CD4-positive, alpha-beta T cell treated with Interleukin-10 for 1 hour (primary cell): ENCODE data around the gene NTRK2.

Experiments used
- DNase-seq: peaks from one replicate; pipeline ENCODE4 v3.0.0-alpha.2; 2020

The NTRK2 gene

DNA sequence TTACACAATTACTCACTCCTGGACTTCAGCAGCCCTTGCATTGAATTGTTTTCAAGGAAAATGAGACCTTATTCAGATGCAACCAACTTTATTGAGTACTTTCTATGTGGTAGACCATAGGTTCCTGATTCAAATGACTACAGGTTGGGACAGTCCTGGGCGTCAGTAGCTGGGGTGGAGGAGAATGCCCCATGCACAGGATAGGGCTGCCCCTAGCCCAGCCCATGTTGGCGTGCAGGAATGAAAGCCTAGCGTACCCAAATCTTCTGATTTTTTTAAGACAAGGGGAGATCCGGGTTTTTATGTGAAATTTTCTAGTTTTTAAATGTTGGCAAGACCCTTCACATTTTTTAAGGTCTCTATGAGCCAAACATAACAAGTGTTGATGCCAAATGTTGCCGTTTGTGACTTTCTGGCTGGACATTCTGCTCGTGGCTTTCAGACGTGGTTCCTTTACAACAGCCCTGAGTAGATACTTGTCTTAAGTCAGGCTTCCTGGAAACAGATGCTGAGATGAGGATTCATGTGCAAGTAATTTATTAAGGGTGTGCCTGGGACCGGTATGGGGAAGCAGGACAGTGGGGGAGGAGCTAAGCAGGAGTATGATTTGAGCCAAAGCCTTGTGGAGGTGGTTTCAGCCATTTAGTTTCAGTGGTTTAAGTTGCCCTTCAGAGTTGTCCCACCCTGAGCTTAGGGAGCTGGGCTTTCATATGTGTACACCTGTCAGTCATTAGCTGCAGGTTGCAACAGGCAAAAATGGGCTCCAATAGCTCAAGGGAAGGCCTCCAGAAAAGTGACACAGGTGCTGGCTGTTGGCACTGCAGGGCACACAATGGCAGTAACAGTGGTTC, 154.1 kb downstream of the NTRK2 start:
- DNase-seq, result no peak

DNA sequence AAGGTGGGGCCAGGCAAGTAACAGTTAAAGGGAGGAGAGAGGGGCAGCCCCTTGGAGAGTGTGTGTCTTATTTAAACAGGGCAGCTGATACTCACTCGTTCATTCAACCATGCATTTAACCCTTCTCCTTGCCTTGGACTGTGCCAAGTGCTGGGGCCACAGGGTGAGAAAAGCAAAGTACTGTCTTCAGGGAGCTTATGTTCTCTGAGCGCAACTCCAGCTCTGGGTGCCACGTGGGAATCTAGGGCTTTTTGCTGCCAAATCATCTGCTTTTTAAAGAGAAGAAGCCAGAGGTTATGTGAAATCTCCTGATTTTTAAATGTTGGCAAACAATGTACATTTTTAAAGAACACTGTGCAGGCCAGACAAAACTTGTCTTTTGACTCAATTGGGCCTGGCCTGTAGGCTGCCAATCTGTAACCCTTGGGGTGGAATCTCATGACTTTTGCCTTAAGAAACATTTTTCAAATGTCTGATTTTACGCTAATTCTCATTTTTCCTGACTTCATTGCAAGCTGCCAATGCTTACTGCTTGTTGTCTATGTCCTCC, 157.8 kb downstream of the NTRK2 start:
- DNase-seq, result no peak

DNA sequence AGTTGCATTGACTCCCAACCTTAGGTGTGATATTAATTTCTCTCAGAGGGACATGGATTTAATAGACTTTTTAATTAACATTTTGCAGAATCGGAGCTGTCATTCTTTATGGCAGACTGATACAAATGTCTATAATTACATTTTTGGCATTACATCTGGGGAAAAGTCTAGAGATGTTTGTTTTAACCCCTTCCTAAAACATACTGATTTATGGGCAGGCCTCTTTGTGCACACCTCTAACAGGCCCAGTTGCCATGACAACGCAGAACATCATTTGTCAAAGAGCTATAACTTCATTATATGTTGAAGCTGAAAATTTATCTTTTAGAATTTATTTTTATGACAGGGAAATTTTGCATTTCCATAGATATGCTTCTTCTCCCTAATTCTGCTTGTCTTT, 158.5 kb downstream of the NTRK2 start:
- DNase-seq, result no peak

DNA sequence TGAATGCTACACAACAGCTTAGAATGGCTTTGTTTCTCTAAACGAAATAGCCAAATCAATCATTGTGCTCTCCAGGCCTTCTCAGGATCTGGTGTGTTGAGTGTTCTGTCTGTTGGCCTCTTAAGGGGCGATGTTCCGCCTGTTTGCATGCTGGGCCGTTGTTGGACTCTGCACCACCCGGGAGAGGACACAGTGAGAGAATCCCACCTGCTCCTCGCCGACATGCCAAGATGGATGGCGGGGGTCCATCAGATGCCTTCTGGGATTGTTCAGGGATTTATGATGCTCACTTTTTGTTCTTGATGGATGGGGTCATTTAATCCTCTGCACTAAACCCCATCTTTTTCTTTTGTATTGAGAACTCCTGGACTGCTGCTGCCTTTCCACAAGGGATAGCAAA, 159.9 kb downstream of the NTRK2 start:
- no peak for DNase-seq

DNA sequence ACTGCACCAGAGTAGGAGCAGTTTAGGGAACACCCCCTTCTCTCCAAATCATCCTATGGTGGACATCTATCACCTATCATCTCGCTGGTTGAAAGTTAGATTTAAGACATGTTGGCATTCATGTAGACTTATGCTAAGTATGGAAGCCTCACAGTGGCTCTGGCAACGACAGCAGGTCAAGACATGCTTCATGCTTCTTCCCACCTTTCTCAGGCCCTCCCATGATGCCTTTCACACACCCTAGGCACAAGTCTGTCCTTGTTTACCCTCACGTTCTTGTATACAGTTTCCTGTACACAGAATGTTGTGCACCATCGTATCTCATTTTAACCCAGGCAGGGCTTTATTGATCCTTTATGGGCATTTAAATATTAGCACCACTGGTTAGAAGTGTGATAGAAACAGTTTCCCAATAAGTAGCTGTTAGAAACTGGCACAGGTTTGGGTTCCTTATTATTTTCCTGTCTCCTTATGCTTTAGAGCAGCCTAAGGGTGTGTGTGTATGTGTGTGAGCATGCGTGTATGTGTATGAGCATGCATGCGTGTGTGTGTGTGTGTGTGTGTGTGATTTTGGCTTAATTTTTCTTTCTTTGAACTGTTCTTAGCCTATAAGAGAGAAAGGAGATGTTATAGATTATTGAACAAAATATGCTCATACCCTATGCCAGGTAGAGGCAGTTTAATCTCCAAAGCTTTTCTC, 160.6 kb downstream of the NTRK2 start:
- no peak for DNase-seq

DNA sequence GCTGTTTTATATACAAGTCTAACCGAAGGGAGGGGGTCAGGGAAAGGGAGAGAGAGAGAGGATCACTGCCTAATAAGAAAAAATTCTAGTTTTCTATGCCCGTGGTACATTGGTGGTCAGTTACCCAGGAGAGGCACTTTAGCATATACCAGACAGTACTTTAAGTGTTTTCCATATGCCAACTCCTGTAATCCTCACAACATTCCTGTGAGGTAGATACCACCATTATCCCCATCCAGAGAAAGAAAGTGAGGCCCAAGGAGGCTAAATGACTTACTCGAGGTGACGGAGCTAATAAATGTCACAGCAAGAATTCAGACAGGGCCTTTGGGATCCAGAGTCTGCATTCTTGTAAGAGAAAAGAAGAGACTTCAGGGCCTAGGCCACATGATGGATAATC, 161.8 kb downstream of the NTRK2 start:
- DNase-seq, result no peak

DNA sequence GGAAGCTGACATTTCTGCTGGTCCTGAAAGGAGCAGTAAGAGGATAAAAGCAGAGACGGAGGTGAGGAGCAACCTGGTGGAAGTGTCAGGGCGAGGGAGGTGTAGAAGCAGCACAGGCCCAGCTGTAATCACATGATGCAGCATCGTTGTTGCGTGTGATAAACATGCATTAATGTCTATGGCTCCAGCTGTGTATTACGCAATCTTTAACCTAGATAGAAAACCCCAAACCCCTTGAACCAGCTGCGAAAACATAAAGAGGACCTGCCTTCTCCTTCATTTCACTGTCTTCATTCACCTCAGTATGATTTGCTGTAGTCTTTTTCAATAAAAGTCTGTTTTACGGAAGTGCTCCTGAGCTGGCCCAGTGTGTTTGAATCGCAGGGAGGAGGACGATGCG, 162.9 kb downstream of the NTRK2 start:
- no peak for DNase-seq

DNA sequence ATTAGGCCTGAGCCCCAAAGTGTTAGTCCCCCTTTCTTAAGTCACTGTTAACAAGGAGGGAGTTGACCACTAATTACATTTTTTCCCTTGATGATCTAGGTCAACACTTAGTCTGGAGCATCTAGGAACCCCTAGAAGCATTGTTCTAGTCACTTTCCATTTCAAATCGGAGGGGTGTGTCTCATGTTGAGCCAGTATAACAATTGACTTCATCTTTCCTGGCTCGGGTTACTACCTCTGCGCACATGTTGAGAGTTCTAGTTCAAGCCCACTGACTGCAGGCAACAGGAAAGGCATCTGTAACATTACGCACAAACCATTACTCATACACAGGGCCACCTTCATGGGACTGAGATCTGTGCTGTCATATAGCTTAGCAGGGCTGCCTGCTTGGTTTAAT, 164.9 kb downstream of the NTRK2 start:
- DNase-seq, result no peak

DNA sequence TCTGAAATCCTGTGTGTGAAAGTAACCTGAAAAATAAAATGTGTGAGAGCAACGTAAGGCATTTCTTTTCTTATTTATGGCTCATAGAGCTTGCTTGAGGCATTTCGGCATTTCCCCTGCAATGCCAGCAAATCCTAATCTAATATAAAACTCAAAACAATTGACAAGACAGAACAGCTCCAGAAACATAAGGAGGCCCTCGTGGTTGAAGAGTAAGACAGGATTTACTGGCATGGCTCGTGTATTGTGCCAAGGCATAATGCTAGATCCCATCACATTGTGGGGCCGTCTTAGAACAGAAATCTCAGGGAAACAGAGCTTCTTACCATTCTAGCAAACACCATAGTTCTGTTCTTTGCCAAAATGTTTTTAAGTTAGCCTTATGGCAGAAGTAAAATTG, 166.2 kb downstream of the NTRK2 start:
- no peak for DNase-seq

DNA sequence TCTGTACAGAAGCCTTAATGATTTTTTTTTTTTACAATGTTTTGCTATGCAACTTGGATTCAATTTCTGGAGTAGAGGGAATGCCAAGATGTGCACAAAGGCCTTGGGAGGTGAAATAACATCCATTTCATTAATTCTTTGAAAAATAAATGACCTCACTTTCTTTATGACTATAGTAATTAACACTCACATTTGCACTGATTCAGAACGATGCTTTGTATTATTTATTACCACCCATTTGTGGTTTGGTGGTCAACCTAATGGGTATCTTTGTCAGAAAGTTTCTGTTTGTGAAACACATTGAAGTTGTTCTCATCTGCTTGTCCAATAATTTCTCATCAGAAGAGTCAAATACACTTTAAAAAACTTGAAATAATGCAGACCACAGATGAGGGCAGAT, 169.3 kb downstream of the NTRK2 start:
- no peak for DNase-seq

DNA sequence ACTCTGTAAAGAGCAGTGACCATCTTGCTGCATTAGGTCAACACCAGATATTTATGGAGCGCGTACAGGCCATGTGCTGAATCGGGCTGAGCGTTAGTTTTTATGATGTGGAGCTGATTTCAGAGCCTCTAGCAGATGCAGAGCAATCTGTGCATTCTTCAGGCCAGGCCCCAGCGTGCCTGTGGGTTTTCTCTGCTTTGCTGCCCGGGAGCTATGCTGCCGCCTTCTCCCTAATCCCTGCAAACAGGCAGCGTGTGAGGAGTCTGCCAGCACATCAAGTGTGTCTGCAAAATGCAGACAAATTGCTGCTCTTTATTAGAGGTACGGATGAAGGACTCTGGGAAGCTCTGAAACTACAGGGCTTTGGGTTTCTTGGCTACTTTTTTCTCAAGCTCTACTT, 170.0 kb downstream of the NTRK2 start:
- no peak for DNase-seq

DNA sequence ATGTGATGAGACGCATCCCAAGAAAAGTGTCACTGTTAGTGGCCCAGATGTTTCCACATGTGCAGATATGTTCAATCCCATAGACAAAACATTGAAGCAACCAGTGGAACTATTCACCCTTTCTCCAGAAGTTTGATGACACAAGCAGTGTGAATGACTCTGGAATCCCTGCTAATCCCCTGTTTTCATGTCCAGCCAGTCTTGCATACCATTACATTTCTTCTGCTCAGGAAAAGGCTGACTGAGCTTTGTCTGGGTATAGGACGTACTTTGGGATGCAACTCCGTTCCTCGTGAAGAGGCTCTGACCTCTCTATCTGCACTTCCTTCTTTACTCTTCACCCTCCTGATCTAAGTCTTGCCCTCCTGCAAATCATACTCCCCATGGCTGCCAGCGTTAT, 172.4 kb downstream of the NTRK2 start:
- DNase-seq, result no peak

DNA sequence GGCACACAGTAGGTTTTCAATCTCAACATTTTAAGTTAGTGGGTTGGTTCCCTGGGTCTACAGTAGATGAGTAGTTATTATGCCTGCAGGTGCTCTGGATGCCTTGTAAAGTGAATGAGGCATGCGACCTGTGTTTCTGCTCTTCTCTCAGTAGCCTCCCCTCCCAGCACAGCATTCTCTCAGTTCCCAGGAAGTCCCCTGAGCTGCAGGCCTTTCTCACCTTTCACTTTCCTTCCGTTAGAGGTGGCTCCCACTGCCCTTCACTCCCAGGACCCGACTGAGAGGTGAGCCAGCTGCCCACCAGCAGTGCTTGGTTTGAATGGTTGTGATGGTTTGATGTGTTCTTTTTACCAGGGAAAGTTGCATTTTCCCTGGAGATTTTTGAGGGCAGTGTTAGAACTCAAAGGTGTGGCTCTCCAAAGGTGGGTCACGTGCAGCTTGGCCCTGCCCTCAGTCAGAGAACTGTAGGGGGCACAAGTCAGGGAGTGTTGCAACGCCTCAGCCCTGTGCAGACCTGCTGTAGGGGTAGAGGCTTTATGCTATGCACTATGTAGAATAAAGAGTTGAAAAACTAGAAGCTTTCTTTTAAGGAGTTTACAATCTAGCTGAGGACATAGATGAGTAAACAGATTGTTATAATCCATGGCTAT, 173.8 kb downstream of the NTRK2 start:
- DNase-seq, result no peak

DNA sequence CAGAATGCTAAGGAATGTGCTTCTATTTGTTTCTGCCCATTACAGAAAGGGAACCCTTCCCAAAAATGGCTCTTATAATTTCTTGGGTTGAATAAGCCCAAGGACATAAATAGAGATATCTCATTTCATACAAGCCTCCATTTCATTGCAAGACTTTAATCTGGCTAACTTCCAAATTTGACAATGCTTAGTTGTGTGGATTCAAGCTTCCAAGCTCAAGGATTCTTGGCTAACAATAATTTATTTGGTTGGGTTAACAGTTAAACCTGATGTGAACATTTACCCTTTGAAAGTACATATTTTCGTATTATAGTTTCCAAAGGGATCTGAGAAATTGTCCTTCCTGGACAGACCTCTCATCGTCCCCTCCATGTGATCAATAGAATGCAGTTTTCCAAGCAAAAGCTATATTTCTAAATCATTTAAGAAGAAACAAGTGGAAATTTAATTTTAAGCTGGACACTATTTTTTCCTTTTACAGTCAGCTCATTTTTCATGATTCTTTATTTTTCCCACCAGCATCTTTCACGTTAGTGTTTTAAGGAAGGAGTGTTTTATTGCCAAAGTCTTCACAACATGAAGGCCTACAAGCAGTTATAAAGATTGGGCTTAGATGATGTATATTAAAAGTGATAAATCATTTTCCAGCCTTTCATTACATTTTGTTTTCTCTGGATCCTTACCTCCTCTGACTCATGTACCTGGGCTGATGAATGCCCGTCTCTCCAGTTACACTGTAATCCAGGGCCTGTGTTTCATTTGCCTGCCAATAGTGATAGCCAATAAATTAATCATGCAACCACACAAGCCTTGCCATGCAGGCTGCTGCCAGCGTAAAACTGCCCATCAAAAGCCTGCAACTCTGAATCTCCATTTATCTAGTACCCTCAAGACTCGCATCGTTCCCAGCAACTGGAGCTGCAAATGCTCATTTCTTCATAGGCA, 176.7 kb downstream of the NTRK2 start:
- no peak for DNase-seq

DNA sequence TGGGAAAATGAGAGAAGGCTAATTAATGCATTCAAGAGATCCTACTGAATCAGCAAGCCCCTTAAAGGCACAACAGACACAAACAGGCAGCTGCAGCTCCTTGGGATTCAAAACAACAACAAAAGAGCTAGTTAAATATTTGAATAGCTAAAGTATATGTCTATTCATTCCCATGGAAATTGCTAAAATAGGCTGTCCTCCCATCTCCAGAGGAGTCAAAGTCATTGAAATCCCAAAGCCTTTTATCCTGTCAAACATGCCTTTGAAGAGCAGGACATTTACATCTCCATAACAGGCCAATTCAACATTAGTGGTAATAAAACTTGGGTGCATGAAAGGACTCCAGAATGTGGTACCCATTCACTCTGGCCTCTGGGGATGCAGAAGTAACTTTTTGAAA, 177.4 kb downstream of the NTRK2 start:
- DNase-seq, result no peak

DNA sequence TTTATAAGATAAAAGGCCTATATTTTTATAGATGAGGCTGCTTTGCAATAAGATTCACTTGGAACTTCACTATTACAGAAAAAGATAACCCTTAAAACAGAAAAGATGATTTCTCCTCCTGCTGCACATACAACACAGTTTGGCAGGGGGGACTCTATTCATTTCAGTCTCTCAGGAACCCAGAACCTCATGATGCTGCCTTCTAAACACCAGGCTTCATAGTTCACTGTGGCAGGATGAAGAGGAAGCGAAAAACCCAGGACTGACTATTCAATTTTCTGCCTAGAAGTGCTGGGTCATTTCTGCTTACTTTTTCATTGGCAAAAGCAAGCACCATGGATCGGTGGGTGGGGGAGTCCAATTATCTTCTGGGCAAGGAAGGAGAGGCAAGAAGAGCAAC, 179.5 kb downstream of the NTRK2 start:
- no peak for DNase-seq

DNA sequence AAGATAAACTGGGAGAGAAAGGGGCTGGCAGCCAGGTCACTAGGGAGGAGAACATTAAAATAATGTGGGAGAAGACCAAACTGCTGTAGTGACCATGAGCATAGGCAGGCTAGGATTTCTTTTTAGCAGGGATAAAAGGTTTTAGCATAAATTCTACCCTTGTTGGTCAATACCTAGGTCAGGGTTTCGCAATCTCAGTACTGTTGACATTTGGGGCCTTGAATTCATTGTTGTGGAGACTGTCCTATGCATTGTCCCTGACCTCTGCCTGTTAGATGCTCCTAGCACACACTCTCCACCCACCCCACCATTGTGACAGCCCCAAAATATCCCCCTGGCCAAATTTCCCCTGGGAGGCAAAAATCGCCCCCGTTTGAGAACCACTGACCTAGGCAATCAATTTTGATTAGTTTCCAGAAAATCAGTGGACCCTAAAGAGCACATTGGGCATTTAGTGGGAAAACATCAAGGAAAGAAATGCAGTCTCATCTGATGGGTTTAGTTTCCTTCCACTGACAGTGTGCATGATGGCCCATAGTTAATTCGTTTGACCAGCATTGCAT, 181.4 kb downstream of the NTRK2 start:
- no peak for DNase-seq

DNA sequence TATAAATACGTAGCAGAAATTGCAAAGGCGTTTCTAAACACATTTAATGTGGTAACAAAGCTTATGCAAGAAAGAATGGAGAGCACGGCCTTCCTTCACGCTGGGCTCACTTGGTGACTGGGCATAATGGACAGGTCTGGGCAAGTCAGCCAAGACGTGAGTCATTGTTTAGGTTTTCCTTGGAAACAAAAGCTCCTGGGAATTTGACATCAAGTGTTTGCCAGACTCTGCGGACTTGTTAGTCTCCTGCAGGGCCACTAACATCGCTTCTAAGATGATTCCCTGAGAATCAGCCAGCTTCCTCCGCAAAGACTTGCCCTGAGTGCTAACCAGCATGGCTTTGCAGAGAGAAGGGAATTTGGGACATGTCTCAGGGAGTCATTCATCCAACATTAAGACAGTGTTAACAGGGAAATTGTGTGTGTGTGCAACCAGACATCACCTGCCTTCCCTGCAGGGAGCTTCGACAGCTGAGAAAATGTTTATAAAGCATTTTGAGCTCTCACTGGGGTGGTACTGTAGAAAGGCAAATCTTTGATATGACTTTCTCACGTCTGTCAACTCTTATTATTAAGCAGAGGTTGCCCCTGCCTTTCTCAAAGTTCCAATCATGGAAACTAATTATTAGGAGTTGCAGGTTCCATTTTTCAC, 182.5 kb downstream of the NTRK2 start:
- DNase-seq, result no peak

DNA sequence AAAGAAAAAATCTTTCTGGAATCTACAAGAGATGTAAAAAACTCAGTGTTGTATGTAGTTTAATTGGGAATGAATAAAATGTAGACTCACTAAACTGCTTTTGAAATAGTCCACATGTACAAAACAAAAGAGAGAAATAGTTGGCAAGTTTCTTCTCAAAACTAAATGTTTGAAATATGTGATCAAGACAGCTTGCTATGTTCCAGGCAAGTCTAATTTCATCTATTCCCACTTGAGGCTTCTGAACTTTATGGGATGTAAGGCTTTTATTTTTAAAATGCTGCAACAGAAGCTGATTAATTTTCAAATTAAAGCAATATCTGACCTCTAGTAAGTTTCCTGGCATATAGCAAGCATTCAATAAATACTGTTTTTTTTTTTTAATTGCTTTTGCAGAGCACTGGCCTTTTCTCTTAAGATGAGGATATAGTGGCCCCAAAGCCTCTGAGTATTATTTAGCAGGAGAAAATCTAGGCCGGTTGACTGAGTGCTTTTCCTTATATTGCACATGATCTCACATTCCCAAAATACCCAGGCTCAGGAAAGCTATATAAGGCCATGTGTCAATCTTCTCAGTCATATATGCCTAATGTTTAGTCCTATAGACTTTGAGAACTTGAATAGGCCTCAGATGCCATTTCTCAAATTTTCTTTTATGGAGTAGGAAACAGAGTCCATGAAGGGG, 183.2 kb downstream of the NTRK2 start:
- no peak for DNase-seq

DNA sequence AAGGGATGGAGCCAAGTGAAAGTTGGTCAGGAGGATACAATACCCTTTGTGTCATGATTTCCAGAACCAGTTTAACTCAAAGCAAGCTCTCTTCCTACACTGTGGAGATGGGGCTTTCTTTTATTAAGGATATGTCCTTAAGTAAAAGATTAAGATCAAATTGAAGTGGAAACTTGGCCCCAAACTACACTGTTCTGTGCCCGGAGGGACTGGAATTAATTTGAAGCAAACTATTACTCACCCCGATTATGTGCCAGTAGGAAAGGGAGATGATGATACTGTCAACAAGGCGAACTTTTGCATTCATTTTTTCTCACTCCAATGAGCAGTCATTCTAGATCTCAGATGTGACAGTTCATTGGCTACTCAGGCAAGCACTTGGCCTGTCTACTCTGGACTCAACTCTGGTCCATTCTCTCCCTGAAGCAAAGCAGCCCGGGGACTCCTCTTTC, 186.7 kb downstream of the NTRK2 start:
- no peak for DNase-seq

DNA sequence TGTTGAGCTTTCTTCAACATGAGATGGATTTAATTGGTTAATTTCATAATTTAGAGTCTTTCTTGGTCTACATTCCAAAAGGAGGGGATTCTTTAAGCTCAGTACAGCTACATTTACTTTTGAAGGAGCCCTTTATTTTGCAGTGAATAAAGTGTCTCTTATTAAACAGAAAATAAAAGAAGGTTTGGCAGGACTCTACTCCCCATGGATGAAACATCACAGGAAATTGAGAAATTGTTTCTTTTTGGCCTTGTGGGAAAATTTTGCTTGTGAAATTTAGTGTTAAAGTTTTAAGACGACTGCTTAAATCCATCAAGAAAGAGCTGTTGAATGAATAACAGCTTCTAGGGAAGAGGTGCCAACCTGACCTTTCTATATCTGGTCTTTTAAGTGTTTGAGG, 187.7 kb downstream of the NTRK2 start:
- no peak for DNase-seq
